T-helper 1 cell (primary cell): Measurements from ENCODE around the gene PEX11B.
A peak's percentile ranks its signal among the peaks of the same experiment; 100 is the strongest.

Experiments
- DNase-seq, 5 donors: peaks; one replicate each; pipeline ENCODE4 v3.0.0-alpha.2; 2012 to 2020

The PEX11B gene

DNA sequence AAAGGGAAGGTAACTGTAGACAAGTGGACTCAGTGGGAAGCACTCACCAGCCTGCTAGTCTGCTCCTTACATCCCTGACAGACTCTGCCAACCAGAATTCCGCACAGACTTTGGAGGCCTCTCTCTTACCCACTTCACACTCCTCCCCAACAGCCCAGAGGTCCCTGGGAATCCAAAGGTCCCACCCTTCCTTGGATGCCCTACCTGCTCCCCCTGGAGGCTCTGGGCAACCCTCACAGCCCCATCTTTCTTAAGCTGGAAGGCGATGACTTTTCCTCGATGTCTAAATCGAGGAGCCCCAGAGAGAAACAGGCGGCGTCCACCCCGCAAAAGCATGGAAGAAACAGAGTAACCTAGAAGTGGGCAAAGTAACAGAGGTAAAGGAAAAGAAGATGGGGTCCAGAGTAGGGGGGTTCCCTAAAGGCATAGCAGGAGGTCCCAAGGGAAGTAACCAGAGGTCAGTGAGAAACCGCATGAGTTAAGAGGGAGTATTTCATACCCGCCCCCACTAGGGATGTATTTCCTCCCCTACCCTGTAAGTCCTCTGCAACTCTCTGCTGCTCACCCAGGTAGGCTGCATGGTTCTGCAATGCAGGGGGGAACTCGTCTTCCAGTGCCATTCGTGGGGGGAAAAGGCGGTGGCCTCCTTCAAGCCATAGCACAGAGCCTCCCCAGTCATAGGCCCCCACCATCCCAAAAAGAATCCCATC, 17.1 kb downstream of the PEX11B start:
- DNase-seq: no peak

DNA sequence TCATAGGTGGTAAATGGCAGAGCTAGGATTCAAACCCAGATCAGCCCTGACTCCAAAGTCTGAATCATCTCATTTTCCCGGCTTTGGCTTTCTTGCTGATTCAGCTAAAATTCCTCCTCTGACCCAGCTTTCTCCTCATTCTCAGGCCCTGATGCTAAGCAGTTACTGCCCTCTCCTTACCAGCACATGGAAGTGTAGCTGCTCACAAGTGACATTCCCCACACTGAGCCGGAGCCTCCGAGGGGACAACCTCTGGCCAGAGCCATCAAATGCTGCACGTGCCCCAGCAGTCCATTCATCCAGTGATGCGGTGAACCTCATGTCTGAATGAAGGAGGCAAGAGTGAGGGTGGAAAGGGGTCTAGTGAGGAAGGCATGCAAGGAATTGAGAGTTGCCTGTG, 19.8 kb downstream of the PEX11B start:
- no peak for DNase-seq

DNA sequence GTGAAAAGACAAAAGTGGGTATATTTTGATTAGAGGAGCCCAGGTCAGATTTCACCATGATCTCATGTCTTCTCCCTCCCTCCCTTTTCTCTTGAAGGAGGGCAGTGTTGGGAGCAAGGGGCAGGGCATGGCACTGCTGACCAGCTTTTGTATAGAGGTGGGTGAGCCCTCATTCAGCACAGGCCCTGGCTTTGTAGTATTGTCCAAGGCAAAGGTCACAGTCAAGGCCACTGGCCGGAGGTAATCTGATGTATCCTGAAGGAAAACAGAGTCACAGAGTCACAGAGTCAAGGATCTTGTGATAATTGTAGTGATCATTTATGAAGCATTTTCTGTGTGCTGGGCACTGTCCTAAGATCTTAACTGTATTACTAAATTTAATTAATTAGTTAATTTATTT, 20.5 kb downstream of the PEX11B start:
- DNase-seq: no peak

DNA sequence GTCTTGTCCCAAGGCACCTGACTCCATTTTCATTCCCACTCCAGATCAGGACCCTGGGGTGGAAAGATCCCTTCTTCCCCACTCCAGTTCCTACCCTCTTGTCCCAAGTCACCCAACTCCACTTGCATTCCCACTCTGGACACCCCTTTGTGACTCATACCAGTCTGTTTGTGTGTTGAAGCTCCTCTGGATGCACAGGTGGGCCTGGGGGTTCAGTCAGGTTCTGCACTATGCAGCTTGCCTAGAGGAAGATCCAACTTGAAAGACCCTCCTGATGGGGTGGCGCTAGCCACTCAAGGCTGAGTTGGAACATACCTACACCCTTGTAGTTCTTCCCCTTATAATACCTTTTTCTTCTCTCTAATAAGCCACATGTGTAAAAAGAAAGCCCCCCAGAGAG, 23.0 kb downstream of the PEX11B start:
- no peak for DNase-seq

DNA sequence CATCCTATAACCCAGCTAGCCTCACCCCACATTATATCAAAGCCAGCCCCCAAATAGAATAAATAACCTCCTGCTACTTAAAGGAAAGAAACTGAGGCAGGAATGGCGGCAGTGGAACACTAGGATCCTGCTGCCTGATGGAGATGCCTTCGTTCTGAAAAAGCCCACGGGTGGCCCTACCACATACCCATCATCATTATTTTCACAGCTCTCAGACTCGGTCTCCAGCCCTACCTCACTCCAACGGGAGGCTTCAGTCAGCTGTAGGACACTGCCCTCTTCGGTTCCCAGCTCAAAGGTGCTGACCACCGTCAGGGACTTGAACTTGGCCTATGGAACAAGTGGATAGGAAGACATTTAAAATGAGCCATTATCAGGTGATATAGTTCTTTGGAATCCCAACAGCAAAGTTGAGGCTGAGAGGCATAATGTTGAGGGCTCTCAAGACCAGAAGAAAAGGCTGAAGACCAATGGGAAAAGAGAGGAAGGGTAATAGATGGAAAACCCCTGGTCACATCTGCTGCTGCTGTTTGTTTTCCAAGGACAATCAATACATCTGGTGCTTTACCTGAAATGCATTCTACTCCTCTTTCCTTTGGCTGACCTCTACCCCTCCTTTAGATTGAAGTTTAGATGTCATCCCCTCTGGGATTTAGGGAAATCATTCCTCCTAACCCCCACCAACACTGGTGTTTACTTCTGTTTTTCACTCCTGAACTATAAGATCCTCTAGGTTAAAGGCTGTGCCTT, 25.0 kb downstream of the PEX11B start:
- no peak for DNase-seq

DNA sequence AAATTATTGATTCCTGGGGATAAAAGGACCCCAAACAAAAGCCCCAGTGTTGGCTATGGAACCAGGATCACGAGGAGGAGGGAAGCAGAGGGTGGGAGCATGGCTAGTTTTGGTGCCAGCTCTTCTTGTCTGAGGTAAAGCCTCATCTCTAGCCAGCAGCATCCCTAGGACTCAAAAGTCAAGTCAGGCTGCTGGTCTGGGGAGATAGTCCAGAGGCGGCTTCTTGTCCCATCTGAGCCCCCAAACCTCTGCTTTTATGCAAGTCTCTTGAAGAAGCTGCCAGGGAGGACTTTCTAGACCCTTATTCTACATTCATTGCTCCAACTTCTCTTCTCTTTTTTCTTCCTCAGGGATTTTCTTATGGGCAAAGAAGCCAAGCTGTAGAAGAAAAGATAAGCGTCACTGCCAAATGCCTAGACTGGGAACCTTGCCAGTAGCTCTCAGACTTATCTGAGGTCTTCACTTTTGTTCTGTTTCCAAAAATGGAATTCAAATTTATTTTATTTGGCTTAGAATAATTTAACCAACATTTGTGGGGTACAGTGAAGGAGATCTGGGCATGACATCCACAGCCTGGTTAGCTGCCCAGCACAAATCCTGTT, 25.9 kb downstream of the PEX11B start:
- no peak for DNase-seq

DNA sequence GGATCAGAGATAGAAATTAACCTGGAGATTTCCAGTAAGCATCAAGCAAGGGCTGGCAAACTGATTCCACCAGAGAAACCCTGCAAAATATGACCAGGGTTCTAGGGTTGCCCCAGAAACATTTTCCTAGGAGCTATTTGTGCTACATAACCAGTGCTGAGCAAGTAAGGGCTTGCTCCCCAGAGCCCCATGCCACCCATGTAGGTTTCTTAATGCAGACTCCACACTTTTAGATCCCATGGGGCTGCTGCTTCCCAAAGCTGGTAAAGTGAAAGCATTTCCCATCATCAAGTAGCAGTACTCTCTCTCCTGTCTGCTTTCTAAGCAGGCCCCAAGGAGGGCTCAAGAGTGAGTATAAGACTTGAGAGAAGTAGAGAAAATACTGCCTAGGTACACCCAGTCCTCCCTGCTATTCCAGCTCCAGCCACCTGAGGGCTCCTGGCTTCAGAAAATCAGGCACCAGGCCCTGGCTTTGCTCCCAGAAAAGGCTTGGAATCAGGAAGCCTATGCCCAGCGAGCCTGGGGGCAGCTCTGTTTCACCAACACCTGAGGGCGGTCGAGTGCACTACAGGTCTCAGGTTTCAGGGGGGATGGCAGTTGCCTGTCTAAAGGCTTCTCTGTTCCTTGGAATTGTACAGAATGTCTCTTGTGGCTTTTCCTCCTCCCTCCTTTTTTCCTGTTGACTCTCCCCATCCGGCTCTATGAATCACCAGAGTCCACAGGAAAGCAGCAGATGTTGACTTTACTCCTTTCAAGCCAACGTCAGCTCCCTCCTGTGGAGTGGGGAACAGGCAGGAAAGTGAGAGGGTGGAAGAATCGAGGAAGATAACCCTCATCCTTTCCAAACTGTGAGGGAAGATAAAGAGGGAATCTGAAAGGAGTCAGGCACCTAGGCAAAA, 26.7 kb downstream of the PEX11B start:
- peak in 4 of 5 donors; percentile 21 to 42 (median 26) for DNase-seq

DNA sequence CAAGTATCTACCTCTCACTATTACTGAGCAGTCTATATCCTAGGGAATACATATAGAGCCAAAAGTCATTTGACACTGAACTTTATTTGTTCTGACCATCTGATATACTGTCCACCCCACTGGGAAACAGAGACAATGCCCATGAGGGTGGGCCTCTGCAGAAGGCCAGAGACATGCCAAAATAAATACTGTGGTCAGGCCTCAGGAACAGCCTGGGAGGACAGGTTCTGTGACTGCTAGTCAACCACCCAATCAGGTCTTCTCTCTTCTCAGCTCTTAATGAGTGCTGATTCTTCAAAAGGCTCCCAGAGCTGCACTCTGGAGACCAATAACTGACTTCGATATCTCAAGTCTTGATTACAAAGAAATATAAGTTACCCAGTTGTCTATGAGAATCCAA, 27.4 kb downstream of the PEX11B start:
- DNase-seq: no peak

DNA sequence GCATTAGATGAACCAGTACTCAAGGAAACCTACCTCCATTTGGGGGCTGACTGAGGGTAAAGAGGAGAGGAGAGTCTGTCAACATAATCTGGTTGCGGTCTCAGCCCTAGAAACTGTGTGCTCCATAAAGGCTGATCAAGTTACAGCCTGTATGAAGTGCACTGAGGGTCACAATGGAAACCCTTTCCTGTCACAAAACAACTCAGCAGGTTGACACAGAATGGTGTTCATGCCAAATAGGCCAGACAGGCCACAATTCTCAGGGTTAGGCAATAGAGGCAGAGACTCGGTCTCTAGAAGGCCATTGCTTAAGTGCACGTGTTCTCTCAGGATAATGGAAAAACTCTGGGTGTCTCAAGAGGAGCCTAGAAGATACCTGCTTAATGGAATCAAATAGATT, 28.8 kb downstream of the PEX11B start:
- no peak for DNase-seq

DNA sequence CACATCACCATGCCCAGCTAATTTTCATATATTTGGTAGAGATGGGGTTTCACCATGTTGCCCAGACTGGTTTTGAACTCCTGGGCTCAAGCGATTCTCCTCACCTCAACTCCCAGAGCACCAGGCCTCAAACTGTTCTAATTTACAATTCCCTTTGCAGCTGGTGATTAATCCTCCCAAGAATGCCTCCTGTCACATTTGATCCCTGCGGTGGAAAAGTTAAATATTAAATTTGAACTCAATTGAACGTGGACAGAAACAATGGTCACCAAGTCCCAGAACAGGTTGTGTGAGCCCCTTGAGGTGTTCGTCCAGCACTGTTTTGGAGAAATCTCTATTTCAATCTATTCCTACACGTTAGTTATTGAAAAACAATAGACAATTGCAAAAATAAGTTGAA, 30.9 kb downstream of the PEX11B start:
- DNase-seq: no peak

DNA sequence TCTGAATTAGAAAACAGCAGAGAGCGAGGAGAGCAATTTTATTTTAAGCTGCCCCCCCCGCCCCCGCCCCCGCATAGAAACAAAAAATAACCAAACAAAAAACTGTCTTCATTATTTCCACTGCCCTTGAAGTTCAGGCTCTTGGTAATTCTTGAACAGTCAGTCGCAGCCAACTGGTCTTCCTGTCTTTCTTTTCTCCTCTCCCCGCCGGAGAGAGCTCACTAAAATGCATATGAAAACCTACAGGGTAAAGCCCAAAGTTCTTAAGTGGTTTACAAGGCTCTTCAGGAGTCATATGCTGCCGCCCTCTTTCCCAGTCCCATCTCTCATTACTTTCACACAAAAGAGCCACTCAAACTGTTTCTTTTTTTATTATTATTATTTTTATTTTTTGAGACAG, 31.7 kb downstream of the PEX11B start:
- DNase-seq: no peak

DNA sequence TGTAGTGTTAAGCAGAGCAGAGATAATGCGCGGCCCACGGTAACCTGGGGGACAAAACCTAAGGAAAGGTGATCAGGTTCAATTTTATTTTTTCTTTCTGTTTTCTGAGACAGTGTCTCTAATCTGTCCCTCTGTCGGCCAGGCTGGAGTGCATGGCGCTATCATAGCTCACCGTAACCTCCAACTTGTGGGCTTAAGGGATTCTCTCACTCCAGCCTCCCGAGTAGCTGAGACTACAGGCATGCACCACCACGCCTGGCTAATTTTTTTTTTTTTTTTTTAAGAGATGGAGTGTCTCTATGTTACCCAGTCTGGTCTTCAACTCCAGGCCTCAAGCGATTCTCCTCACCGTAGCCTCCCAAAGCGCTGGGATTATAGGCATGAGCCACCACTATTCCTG, 32.1 kb downstream of the PEX11B start:
- DNase-seq: no peak

DNA sequence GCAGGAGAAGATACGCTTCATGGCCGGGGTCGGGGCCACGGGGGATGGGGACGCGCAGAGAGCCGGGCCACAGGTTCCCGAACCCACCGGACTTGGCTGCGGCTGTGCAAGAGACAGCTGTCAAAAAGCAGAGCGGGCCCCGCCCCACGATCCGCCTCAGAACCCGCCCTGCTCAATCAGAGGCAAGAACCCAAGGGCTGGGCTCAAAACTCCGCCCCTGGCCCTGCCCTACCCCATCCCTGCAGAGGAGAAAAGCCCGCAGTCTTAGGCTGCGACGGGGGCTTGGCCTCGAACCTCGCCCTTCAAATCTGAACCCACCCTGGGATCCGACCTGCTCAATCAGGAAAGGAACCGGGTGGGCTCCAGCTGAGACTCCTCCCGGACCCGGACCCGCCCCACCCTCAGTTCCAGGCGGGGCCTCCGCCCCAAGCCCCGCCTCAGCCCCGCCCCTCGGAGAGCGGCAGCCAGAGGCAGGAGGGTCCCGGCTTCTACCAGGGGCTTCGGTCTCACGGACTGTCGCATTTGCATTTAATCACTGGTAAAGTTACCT, 32.7 kb downstream of the PEX11B start, which contains the start of gene ANKRD35:
Gene ANKRD35, minus strand, starts transcription at position 129 of the 550 bp plus-strand sequence. Its CDS starts 108 bp downstream, at position 21.
- DNase-seq: peak; percentile 73 to 85 (median 83)

DNA sequence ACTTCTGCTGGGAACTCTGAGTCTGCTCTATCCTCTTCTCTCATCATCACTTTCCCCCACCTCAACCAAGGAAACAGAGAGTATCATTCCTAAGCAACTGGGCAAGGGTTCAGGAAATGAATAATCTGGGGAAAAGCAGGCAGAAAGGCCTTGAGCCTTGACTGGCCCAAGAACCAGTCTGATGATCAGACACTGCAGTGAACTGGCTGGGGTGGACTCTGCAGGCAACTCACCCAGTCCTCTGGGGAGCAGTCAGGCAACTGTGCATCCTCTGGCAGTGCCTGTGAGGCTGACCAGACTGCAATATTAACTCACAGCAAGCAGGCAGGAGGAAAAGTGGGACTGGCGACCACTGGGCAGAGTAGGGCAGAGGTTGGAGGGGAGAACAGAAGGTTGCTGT, 33.8 kb downstream of the PEX11B start:
- DNase-seq: no peak

DNA sequence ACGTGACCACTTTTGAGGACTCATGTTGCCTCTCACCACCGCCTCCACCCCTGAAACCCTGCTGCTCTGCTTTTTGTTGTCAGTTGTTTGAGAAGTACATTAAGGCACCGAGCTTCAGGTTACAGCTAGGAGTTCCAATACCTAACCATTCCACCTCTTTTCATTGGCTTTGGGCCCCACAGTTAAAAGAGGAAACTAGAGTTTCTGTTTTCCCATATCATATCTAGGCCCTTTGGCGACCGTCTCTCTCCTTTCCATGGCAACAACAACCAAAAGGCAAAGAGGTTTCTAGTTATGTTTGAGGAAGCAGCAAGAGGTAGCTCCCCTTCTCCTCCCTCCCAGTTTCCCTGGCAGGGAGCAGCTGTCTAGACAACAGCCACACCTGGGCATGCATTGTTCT, 38.7 kb downstream of the PEX11B start:
- DNase-seq: no peak

DNA sequence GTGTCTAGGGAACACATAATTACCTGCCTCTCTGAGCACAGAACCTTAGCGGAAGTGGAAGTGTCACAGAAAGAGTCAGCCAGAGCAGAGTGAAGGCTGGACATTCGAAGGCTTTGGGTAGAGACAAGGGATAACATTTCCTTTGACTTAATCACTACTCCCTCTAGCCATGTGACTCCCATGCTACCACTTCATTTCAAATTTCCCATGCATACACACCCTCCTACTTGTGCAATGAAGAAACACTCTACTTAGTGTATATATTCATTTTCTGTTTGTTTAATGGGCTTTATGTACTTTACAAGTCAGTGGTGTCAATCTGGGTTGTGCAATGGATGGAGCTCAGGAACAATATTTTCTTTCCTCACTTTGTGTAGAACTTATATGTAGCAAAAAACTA, 39.8 kb downstream of the PEX11B start:
- no peak for DNase-seq

DNA sequence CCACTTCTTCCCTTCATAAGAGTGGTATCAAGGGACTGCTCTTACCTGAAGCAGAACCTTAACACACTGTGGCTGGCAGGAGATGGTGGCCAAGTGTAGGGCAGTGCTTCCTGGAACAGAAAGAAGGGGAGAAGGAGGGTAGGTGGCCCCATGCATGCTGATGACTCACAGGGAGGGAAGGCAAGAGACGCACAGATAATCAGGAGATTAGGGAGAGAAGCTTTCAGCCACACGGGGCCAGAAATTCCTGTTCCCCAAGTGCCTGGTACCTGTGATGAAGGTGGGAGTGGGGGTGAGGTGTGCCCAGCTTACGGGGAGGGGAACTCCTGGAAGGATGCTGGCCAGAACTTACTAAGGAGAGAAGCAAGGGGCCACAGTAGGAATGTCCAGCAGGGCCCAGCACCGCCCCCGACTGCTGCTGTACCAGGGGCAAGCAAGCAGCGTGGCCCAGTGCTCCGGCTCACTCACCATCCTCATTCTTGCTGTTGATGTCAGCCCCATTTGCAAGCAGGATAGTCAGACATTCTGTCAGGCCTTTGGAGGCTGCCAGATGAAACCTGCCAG, 40.5 kb downstream of the PEX11B start:
- DNase-seq: no peak

DNA sequence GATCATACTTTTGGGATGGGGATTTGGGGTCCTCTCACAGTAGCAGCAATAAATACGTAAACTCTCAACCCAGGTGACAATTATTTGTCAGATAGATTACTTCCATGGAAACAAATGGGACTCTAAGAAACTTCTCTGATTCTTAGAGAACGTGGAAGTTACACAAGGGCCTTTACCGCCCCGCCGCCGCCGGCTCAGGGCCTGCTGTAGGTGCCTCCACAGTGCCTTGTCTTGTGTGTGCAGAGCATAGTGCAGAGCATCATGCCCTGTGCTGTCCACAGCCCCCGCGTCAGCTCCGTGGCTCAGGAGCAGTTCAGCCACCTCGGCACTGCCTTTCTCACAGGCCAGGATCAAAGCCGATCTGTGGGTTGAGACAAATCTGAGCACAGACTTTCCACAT, 43.9 kb downstream of the PEX11B start:
- no peak for DNase-seq

DNA sequence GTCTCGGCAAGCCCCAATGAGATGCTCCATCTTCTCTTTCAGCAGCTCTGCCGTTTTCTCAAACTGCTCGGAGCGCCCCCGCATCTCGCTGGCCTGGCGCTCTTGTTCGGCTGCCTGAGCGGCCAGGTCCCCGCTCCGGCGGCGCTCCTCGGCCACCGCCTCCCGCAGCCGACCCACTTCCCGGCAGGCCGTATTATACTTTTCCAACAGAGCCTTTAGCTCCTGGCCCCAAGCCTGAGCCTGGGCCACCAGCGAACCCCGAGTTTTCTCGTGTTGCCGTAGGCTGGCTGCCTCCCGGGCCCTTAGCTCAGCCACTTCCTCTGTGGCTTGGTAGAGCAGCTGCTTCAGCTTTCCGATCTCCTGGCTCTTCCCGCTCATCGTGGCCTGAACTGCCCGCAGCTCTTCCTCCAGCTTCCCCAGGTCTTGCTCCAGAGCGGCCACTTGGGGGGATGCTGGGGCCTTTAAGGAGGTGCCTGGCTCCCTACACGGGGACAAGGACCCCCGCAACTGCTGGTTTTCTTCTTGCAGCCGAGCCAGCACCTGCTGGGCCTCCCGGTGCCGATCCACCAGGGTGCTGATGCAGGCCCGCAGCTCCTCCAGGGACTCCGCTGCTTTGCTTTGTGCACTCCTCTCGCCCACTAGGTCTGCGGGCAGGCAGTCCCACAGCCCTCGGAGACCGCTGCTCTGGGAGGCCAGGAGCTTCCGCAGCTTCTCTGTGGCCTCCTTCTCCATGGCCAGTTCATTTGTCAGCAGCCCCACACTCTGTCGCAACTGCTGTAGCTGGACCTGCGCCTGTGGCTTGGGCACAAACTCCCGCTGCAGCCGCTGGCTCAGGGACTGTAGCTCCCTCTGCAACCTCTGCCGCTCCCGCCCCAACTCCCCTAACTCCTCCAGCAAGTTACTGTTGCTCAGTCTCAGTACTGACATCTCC, 46.3 kb downstream of the PEX11B start:
- peak in 2 of 5 donors; percentile 8 to 47 for DNase-seq

DNA sequence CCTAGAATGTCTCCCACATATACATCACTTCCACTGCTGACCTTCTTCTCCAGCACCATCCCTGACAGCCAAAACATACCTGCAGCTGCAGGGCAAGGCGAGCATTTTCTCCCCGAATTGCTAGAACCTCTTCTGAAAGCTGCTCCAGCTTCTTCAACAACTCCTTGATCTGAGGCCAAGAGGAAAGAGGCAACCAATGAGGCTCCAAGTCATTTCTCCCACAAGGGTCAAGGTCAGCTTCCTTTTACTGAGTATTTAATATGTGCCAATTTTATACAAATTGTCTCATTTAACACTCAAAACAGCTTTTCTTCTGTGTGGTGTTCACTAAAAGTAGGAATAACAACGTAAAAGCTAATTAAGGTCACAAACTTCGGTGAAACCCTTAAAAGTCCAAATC, 50.3 kb downstream of the PEX11B start:
- no peak for DNase-seq
